ENCODE data around the gene ANKRD44.
A peak's percentile ranks its signal among the peaks of the same experiment; 100 is the strongest.

Gene ANKRD44

GRCh38 chr2:197204519-197205250 lies 105.9 kb downstream of the ANKRD44 start:
- DNase-seq, result no peak

GRCh38 chr2:197201874-197202273 lies 108.7 kb downstream of the ANKRD44 start:
- no peak for DNase-seq

GRCh38 chr2:197200762-197201058 lies 109.9 kb downstream of the ANKRD44 start:
- DNase-seq, result no peak

GRCh38 chr2:197200051-197200761 lies 110.4 kb downstream of the ANKRD44 start:
- DNase-seq, result no peak

- DNase-seq, result peak; percentile 94
These were observed 111.7 kb downstream of the ANKRD44 start for GRCh38 chr2:197198890-197199289.

- DNase-seq, result peak; percentile 47
These were observed 112.7 kb downstream of the ANKRD44 start for GRCh38 chr2:197197895-197198311.

- peak; percentile 57 for DNase-seq
These were observed 113.9 kb downstream of the ANKRD44 start for GRCh38 chr2:197196541-197197180.

GRCh38 chr2:197195518-197195917 lies 115.1 kb downstream of the ANKRD44 start:
- no peak for DNase-seq

- peak; percentile 84 for DNase-seq
These were observed 118.6 kb downstream of the ANKRD44 start for GRCh38 chr2:197191940-197192322.

GRCh38 chr2:197191177-197191939 lies 119.2 kb downstream of the ANKRD44 start:
- peak; percentile 81 for DNase-seq

- no peak for DNase-seq
These were observed 120.5 kb downstream of the ANKRD44 start for GRCh38 chr2:197190100-197190432.

GRCh38 chr2:197189426-197190099 lies 121.0 kb downstream of the ANKRD44 start:
- DNase-seq, result no peak

- DNase-seq, result no peak
These were observed 124.9 kb downstream of the ANKRD44 start for GRCh38 chr2:197185676-197186075.

- DNase-seq, result no peak
These were observed 125.5 kb downstream of the ANKRD44 start for GRCh38 chr2:197184959-197185586.

- no peak for DNase-seq
These were observed 127.2 kb downstream of the ANKRD44 start for GRCh38 chr2:197183355-197183754.

- DNase-seq, result no peak
These were observed 127.9 kb downstream of the ANKRD44 start for GRCh38 chr2:197182668-197183067.

- no peak for DNase-seq
These were observed 129.1 kb downstream of the ANKRD44 start for GRCh38 chr2:197181491-197181890.

GRCh38 chr2:197179744-197180498 lies 130.7 kb downstream of the ANKRD44 start:
- no peak for DNase-seq

GRCh38 chr2:197176522-197176921 lies 134.1 kb downstream of the ANKRD44 start:
- no peak for DNase-seq

- no peak for DNase-seq
These were observed 136.0 kb downstream of the ANKRD44 start for GRCh38 chr2:197174539-197175094.

- no peak for DNase-seq
These were observed 139.0 kb downstream of the ANKRD44 start for GRCh38 chr2:197171582-197171981.

All from CD4-positive, alpha-beta T cell treated with Interleukin-12 subunit alpha and Interleukin-12 subunit beta, for 1 hour (primary cell).